Hepatocyte (in vitro differentiated cells): ENCODE data around the gene SLC46A2. TPM values are rescaled to one million over a fixed set of nuclear protein-coding genes. Genes with fewer than 3 reads are reported as not detected.

Experiments
- DNase-seq: peaks from one replicate; pipeline ENCODE4 v3.0.0-alpha.2; 2016; ENCODE audit warnings: low spot score
- H2AFZ ChIP-seq: fragments of 200-600 bp; sonication (generic); 2 replicates; pipeline ENCODE4 v1.6.0; 2016; ENCODE audit warnings: antibody characterized with exemption, mild to moderate bottlenecking
- H3K27ac ChIP-seq: fragments of 200-600 bp; sonication (generic); 2 replicates; pipeline ENCODE4 v1.5.1; 2016; ENCODE audit warnings: mild to moderate bottlenecking
- H3K27me3 ChIP-seq: fragments of 200-600 bp; sonication (generic); 2 replicates; pipeline ENCODE4 v1.6.1; 2016
- H3K36me3 ChIP-seq: fragments of 200-600 bp; sonication (generic); replicated peaks from 2 replicates; pipeline ENCODE4 v1.5.1; 2016; ENCODE audit warnings: low read depth; ENCODE audit not compliant: insufficient read depth
- H3K4me1 ChIP-seq: fragments of 200-600 bp; sonication (generic); 2 replicates; pipeline ENCODE4 v1.5.1; 2016; ENCODE audit warnings: mild to moderate bottlenecking, moderate library complexity; ENCODE audit not compliant: insufficient read depth
- H3K4me2 ChIP-seq: fragments of 200-600 bp; sonication (generic); 2 replicates; pipeline ENCODE4 v1.6.0; 2016
- H3K4me3 ChIP-seq: fragments of 200-600 bp; sonication (generic); 2 replicates; pipeline ENCODE4 v1.5.1; 2016; ENCODE audit warnings: mild to moderate bottlenecking
- H3K79me2 ChIP-seq: fragments of 200-600 bp; sonication (generic); 2 replicates; pipeline ENCODE4 v1.6.0; 2017; ENCODE audit warnings: mild to moderate bottlenecking
- H3K9me2 ChIP-seq: fragments of 200-600 bp; sonication (generic); replicated peaks from 2 replicates; pipeline ENCODE4 v1.6.0; 2017; ENCODE audit warnings: mild to moderate bottlenecking; ENCODE audit not compliant: insufficient read depth
- H3K9me3 ChIP-seq: fragments of 200-600 bp; sonication (generic); 2 replicates; pipeline ENCODE4 v1.5.1; 2016; ENCODE audit warnings: low read depth, mild to moderate bottlenecking
- H4K20me1 ChIP-seq: fragments of 200-600 bp; sonication (generic); 2 replicates; pipeline ENCODE4 v1.6.0; 2016; ENCODE audit warnings: mild to moderate bottlenecking; ENCODE audit not compliant: insufficient read depth, poor library complexity, severe bottlenecking
- EZH2 ChIP-seq: fragments of 200-600 bp; sonication (generic); IDR thresholded peaks from 2 replicates; pipeline ENCODE4 v1.6.1; 2016; ENCODE audit warnings: antibody characterized with exemption, mild to moderate bottlenecking, borderline replicate concordance
- EZH2phosphoT487 ChIP-seq: fragments of 200-600 bp; sonication (generic); IDR thresholded peaks from one replicate; pipeline ENCODE4 v1.6.1; 2018; ENCODE audit warnings: antibody characterized with exemption, mild to moderate bottlenecking, low read depth, moderate library complexity; ENCODE audit not compliant: unreplicated experiment, severe bottlenecking
- WGBS: methylation state at CpG from one replicate; pipeline ENCODE4 v1.1.6; 2016; ENCODE audit warnings: low lambda C conversion rate; ENCODE audit errors: missing lambda C conversion rate; 5-methylcytosine and 5-hydroxymethylcytosine counted together
- polyA plus RNA-seq: library from polyadenylated mRNA; unstranded; fragments of >200 nt; fragmentation: Nextera tagmentation; extraction: Ambion mirVana; gene quantifications from 2 replicates; pipeline ENCODE4 v1.2.1, GENCODE V29; 2016
- total RNA-seq: library from RNA; depleted of rRNA; stranded (reverse); fragments of >200 nt; gene quantifications from 2 replicates; pipeline ENCODE4 v1.2.3, GENCODE V29; 2014
- TF ChIP-seq, protein P1 (sequence below): fragments of 200-600 bp; sonication (generic); IDR thresholded peaks from 2 replicates; pipeline ENCODE4 v1.5.1; 2016; ENCODE audit warnings: antibody characterized with exemption, mild to moderate bottlenecking; ENCODE audit not compliant: poor library complexity

The SLC46A2 gene
- total and polyA plus RNA-seq, 2 experiments from 2014 or later = not detected

- peaks cover 6% of the 10 kb centered on the region for H3K4me1 ChIP-seq
- H4K20me1 ChIP-seq = no peaks in the 10 kb centered on the region
- H3K27me3 ChIP-seq = no peaks in the 10 kb centered on the region
- H3K27ac ChIP-seq = no peak overlapping the region
- H3K4me3 ChIP-seq = no peak overlapping the region
- H3K9me3 ChIP-seq = no peaks in the 10 kb centered on the region
- no peak overlapping the region for H2AFZ ChIP-seq
- WGBS = 80% methylated on average over 2 of the region's 2 CpGs
- no peak for DNase-seq
- no peaks in the 10 kb centered on the region for H3K79me2 ChIP-seq
- TF ChIP-seq, protein P1, sequence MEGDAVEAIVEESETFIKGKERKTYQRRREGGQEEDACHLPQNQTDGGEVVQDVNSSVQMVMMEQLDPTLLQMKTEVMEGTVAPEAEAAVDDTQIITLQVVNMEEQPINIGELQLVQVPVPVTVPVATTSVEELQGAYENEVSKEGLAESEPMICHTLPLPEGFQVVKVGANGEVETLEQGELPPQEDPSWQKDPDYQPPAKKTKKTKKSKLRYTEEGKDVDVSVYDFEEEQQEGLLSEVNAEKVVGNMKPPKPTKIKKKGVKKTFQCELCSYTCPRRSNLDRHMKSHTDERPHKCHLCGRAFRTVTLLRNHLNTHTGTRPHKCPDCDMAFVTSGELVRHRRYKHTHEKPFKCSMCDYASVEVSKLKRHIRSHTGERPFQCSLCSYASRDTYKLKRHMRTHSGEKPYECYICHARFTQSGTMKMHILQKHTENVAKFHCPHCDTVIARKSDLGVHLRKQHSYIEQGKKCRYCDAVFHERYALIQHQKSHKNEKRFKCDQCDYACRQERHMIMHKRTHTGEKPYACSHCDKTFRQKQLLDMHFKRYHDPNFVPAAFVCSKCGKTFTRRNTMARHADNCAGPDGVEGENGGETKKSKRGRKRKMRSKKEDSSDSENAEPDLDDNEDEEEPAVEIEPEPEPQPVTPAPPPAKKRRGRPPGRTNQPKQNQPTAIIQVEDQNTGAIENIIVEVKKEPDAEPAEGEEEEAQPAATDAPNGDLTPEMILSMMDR = no peak
- TF ChIP-seq EZH2phosphoT487 (no peak), EZH2 (no peak)
- H3K36me3 ChIP-seq = no peaks in the 10 kb centered on the region
- no peaks in the 10 kb centered on the region for H3K9me2 ChIP-seq
- no peak overlapping the region for H3K4me2 ChIP-seq
These were observed 26.9 kb downstream of the SLC46A2 start for GRCh38 chr9:112863746-112864145.

GRCh38 chr9:112863214-112863613, 27.5 kb downstream of the SLC46A2 start:
- DNase-seq = no peak
- H2AFZ ChIP-seq = no peak overlapping the region

DNA sequence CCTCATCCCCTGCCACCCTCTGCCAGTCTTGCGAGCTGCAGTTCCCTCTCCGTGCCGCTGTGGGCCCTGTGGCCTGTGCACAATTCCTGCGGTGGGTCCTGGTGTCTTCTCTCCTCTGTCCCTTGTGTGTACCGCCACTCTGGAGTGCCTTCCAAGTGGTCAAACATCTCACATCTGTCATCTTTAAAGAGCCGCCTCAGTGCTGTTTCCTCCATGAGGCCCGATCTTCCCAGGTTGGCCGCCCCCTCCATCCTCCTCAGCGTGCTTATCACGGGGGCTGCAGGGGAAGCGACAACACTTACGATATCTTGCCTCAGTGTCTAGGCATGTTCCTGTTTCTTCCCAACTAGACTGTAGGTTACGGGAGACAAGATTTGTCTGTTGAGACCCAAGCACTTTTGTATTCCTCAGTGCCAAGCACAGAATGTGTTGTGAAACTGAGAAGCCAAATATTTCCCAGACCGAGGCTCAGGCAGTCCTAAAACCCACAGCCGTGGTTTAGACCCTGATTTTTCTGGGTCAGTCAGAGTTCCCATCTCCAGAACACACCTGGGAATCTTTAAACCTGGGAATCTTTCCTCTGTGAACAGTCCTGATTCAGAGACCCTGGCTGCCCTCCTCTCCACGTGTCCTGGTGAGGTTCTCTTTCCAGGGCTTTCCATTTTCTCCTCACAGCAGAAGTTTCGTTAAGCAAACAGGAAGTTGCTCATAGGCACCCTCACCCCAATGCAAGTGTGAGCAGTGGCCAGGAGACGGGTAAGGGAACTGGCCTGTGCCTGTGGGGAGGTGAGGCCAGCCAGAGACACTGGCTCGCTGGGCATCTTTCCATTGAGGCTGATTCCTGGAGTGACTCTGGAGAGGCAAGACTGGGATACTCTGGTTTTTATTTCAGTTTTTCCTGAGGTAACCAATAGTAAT, 28.8 kb downstream of the SLC46A2 start:
- H3K4me1 ChIP-seq = no peaks in the 10 kb centered on the region

More at GRCh38 chr9:112863214-112863613, 27.5 kb downstream of the SLC46A2 start:
- WGBS = 44% methylated on average over 4 of the region's 4 CpGs
- TF ChIP-seq EZH2 = no peak
- no peak for TF ChIP-seq EZH2phosphoT487
- TF ChIP-seq, protein P1 = no peak
- Histone ChIP-seq H3K4me1 (peaks cover 5% of the 10 kb centered on the region), H3K9me3 (no peaks in the 10 kb centered on the region), H3K9me2 (no peaks in the 10 kb centered on the region), H3K79me2 (no peaks in the 10 kb centered on the region), H3K4me3 (no peak overlapping the region), H4K20me1 (no peaks in the 10 kb centered on the region), H3K27ac (no peak overlapping the region), H3K4me2 (no peak overlapping the region), H3K36me3 (no peaks in the 10 kb centered on the region), H3K27me3 (no peaks in the 10 kb centered on the region)

More for the DNA sequence above, 28.8 kb downstream of the SLC46A2 start:
- no peaks in the 10 kb centered on the region for H3K27me3 ChIP-seq
- H3K9me3 ChIP-seq = no peaks in the 10 kb centered on the region
- no peak overlapping the region for H2AFZ ChIP-seq
- H3K79me2 ChIP-seq = no peaks in the 10 kb centered on the region
- no peaks in the 10 kb centered on the region for H3K9me2 ChIP-seq
- no peak for TF ChIP-seq EZH2
- TF ChIP-seq, protein P1 = no peak
- TF ChIP-seq EZH2phosphoT487 = no peak
- H4K20me1 ChIP-seq = no peaks in the 10 kb centered on the region
- no peak overlapping the region for H3K4me3 ChIP-seq
- no peaks in the 10 kb centered on the region for H3K36me3 ChIP-seq
- H3K4me2 ChIP-seq = no peak overlapping the region
- no peak overlapping the region for H3K27ac ChIP-seq
- WGBS = 88% methylated on average over 19 of the region's 19 CpGs
- no peak for DNase-seq
